ENCODE results near the gene SIRPG.

SIRPG gene

GRCh38 chr20:1635291-1635979, 22.1 kb downstream of the SIRPG start:
- TF ChIP-seq REST (IDR thresholded peaks at IDR 0.05; ENCODE audit: insufficient read depth in 1 of 2, low read depth in 2 of 2, low read length in 2 of 2) (no peak), FOXP2 (optimal IDR thresholded peaks at IDR 0.05; ENCODE audit: borderline replicate concordance, extremely low read depth, extremely low read length, insufficient read depth) (no peak)

GRCh38 chr20:1633535-1633934, 24.0 kb downstream of the SIRPG start:
- TF ChIP-seq TAF1 (IDR thresholded peaks at IDR 0.05; ENCODE audit: borderline replicate concordance, insufficient read depth, low read length), result no peak
- no peak for TF ChIP-seq REST (IDR thresholded peaks at IDR 0.05; ENCODE audit: insufficient read depth in 1 of 2, low read depth in 2 of 2, low read length in 2 of 2)
- TF ChIP-seq SIN3A (IDR thresholded peaks at IDR 0.05; ENCODE audit: borderline replicate concordance, insufficient read depth, low read length), result no peak
- TF ChIP-seq POLR2AphosphoS5 (IDR thresholded peaks at IDR 0.05; ENCODE audit: low read depth, low read length), result no peak
- TF ChIP-seq FOXP2 (optimal IDR thresholded peaks at IDR 0.05; ENCODE audit: borderline replicate concordance, extremely low read depth, extremely low read length, insufficient read depth), result no peak

GRCh38 chr20:1632178-1632577, 25.4 kb downstream of the SIRPG start:
- TF ChIP-seq TAF1 (IDR thresholded peaks at IDR 0.05; ENCODE audit: borderline replicate concordance, insufficient read depth, low read length) (no peak), FOXP2 (optimal IDR thresholded peaks at IDR 0.05; ENCODE audit: borderline replicate concordance, extremely low read depth, extremely low read length, insufficient read depth) (no peak), REST (IDR thresholded peaks at IDR 0.05; ENCODE audit: insufficient read depth in 1 of 2, low read depth in 2 of 2, low read length in 2 of 2) (no peak), SIN3A (IDR thresholded peaks at IDR 0.05; ENCODE audit: borderline replicate concordance, insufficient read depth, low read length) (no peak), POLR2AphosphoS5 (IDR thresholded peaks at IDR 0.05; ENCODE audit: low read depth, low read length) (no peak)

GRCh38 chr20:1631309-1632151, 26.0 kb downstream of the SIRPG start:
- TF ChIP-seq REST (IDR thresholded peaks at IDR 0.05; ENCODE audit: insufficient read depth in 1 of 2, low read depth in 2 of 2, low read length in 2 of 2), result no peak
- TF ChIP-seq FOXP2 (optimal IDR thresholded peaks at IDR 0.05; ENCODE audit: borderline replicate concordance, extremely low read depth, extremely low read length, insufficient read depth), result no peak
- no peak for TF ChIP-seq SIN3A (IDR thresholded peaks at IDR 0.05; ENCODE audit: borderline replicate concordance, insufficient read depth, low read length)
- no peak for TF ChIP-seq POLR2AphosphoS5 (IDR thresholded peaks at IDR 0.05; ENCODE audit: low read depth, low read length)
- no peak for TF ChIP-seq TAF1 (IDR thresholded peaks at IDR 0.05; ENCODE audit: borderline replicate concordance, insufficient read depth, low read length)

Measured in PFSK-1 (cell line).